Psoas muscle (tissue), 8 donors: ENCODE results near the gene GRID2. TPM values are rescaled to one million over a fixed set of nuclear protein-coding genes. Genes with fewer than 3 reads are reported as not detected.

Source experiments
- ATAC-seq, 4 donors: fragments of 200-7000 bp; cut with Tn5 transposase; one replicate each; pipeline ENCODE4 v1.9.1; 2020; ENCODE audit warnings: moderate library complexity in 3 of 4, mild to moderate bottlenecking in 2 of 4
- DNase-seq, 2 donors: peaks; one replicate each; pipeline ENCODE4 v3.0.0-alpha.2; 2020
- H3K27ac ChIP-seq: fragments of 200-600 bp; one replicate; pipeline ENCODE4 v1.8.0; 2022
- H3K27me3 ChIP-seq, 3 donors: fragments of 200-600 bp in 1 of 3; one replicate each; pipeline versions ENCODE4 v1.6.1 to v1.8.0; 2013 to 2022; ENCODE audit warnings: low read length in 2 of 3, mild to moderate bottlenecking in 2 of 3, moderate library complexity in 1 of 3; ENCODE audit not compliant: insufficient read depth in 3 of 3
- H3K36me3 ChIP-seq, 2 donors: fragments of 200-600 bp in 1 of 2; one replicate each; pipeline versions ENCODE4 v1.6.1 to v1.8.0; 2013 to 2022; ENCODE audit warnings: low read depth in 1 of 2, mild to moderate bottlenecking in 1 of 2, moderate library complexity in 1 of 2; ENCODE audit not compliant: insufficient read depth in 1 of 2
- H3K4me1 ChIP-seq: fragments of 200-600 bp; one replicate; pipeline ENCODE4 v1.8.0; 2022
- H3K4me3 ChIP-seq: fragments of 200-600 bp; one replicate; pipeline ENCODE4 v1.8.0; 2022; ENCODE audit warnings: mild to moderate bottlenecking
- H3K9me3 ChIP-seq: fragments of 200-600 bp; one replicate; pipeline ENCODE4 v1.8.0; 2022
- CTCF ChIP-seq: fragments of 200-600 bp; IDR thresholded peaks from one replicate; pipeline ENCODE4 v1.8.0; 2022; ENCODE audit warnings: antibody characterized with exemption
- WGBS, 3 donors: extraction: QIAGEN DNeasy Blood & Tissue Kit; methylation state at CpG; one replicate each; pipeline versions ENCODE4 v1.1.6 to v1.1.7; 2013; 5-methylcytosine and 5-hydroxymethylcytosine counted together
- intact Hi-C, 2 donors: fragments of 100-400 bp; cut with DNase I; formaldehyde crosslinking; loops; one replicate each; pipeline versions ENCODE4 v1.11.0 to v1.14.2; 2022
- polyA plus RNA-seq, 3 donors: library from polyadenylated mRNA; stranded (reverse); fragments of 200-250 nt; gene quantifications; one replicate each; pipeline ENCODE4 v1.2.3, GENCODE V29; 2013
- total RNA-seq, 4 donors: library from RNA; stranded (reverse); fragmentation: NEBNext Ultra II Directional in 2 of 4; extraction: Animal tissue kit (Norgen Biotek cat#: 25700) in 2 of 4; gene quantifications; one replicate each; pipeline versions ENCODE4 v1.2.1 to v1.2.4, GENCODE V29; 2021 to 2023
- donor health status: healthy with polysubstance abuse.
- donor health status: DM: no; HTN: no; CAD: no; lungs with moderate emphysema.
- donor health status: Bipolar disorder and iron deficiency.
- donor health status: healthy.
- donor health status: DM: yes; HTN: yes; CAD: no.
- donor health status: DM: no; HTN: no; CAD: no.
- donor health status: DM: no; HTN: no; CAD: no.
- donor health status: DM: yes; HTN: yes; CAD: no.

GRID2 gene
- total and polyA plus RNA-seq, 7 donors, result not detected

GRCh38 chr4:92519727-92520126 lies 216.0 kb downstream of the GRID2 start:
- Histone ChIP-seq H3K27ac (no peak overlapping the region), H3K27me3 (no peaks in the 10 kb centered on the region), H3K9me3 (no peaks in the 10 kb centered on the region), H3K36me3 (no peaks in the 10 kb centered on the region), H3K4me3 (no peak overlapping the region), H3K4me1 (no peaks in the 10 kb centered on the region)
- TF ChIP-seq CTCF, result no peak
- intact Hi-C loops, result no loop called here
- ATAC-seq, result no peak
- WGBS, 3 donors, result 90 to 92% (median 92%) methylated on average over 3 of the region's 3 CpGs
- DNase-seq, result no peak

GRCh38 chr4:92520563-92520962 lies 216.8 kb downstream of the GRID2 start:
- Histone ChIP-seq H3K4me1 (no peaks in the 10 kb centered on the region), H3K4me3 (no peak overlapping the region), H3K36me3 (no peaks in the 10 kb centered on the region), H3K27me3 (no peaks in the 10 kb centered on the region), H3K27ac (no peak overlapping the region), H3K9me3 (no peaks in the 10 kb centered on the region)
- TF ChIP-seq CTCF, result no peak
- ATAC-seq (no peak), DNase-seq (no peak)
- intact Hi-C loops, result no loop called here
- 62 to 77% (median 65%) methylated on average over 2 of the region's 2 CpGs for WGBS, 3 donors

- H3K4me3 ChIP-seq, result no peak overlapping the region
- 65 to 75% (median 71%) methylated on average over 2 of the region's 2 CpGs for WGBS, 3 donors
- DNase-seq (no peak), ATAC-seq (no peak)
- H3K36me3 ChIP-seq, result no peaks in the 10 kb centered on the region
- intact Hi-C loops, result no loop called here
- no peak overlapping the region for H3K27ac ChIP-seq
- no peaks in the 10 kb centered on the region for H3K9me3 ChIP-seq
- no peaks in the 10 kb centered on the region for H3K27me3 ChIP-seq
- H3K4me1 ChIP-seq, result no peaks in the 10 kb centered on the region
- no peak for TF ChIP-seq CTCF
Observed at GRCh38 chr4:92521941-92522340, 218.2 kb downstream of the GRID2 start.

GRCh38 chr4:92522356-92522755 lies 218.6 kb downstream of the GRID2 start:
- H3K4me3 ChIP-seq, result no peak overlapping the region

More at GRCh38 chr4:92522356-92522755, 218.6 kb downstream of the GRID2 start:
- intact Hi-C loops, result no loop called here
- no peak for TF ChIP-seq CTCF
- Histone ChIP-seq H3K36me3 (no peaks in the 10 kb centered on the region), H3K27ac (no peak overlapping the region), H3K27me3 (no peaks in the 10 kb centered on the region), H3K9me3 (no peaks in the 10 kb centered on the region), H3K4me1 (no peaks in the 10 kb centered on the region)
- no peak for DNase-seq
- no peak for ATAC-seq
- WGBS, 3 donors, result 50 to 57% (median 54%) methylated on average over 3 of the region's 3 CpGs
